ENCODE data around the gene KIF21B. TPM values are rescaled to one million over a fixed set of nuclear protein-coding genes. Genes with fewer than 3 reads are reported as not detected.

KIF21B gene
- total and polyA plus RNA-seq, 4 donors: 1.3 to 7.4 (median 4.8) TPM

DNA sequence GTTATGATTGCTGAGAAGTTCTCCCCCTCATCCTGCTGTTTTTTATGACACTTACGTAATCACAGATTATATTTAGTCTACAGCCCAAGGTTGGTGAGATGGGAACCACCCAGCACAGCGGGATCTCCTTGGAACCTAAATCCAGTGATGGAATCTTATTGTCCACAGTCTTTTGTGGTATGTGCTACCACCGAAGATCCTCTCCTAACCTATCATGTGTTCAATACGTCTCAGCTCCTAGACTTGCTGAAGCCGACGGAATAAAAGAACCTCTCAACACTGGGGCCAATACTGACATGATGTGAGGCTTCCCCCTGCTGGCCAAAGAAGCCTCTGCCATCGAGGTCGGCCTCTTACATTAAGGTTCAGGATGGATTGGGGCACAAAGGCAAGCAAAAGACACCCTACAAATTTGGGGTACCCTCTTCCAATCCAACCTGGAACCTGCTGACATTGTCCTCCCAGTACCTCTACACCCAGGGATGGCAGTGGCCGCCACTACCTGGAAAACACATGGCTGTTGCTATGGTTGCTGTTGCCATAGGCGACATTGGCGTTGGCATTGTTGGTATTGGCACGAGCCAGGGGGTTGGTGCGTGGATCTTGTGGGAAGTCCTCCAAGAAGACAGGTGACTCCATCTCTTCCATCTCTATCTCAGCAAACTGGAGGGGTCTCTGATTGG lies 19.4 kb upstream of the KIF21B start:
- H3K27ac ChIP-seq (ENCODE audit: low read depth in 1 of 2, low read length in 1 of 2): no peak overlapping the region
- no peak overlapping the region for H3K4me3 ChIP-seq
- H3K27me3 ChIP-seq (ENCODE audit: control insufficient read depth in 3 of 3, insufficient read depth in 3 of 3, low read length in 2 of 3): no peaks in the 10 kb centered on the region
- H3K36me3 ChIP-seq (ENCODE audit: control insufficient read depth in 4 of 4, insufficient read depth in 4 of 4, low read length in 4 of 4): no peaks in the 10 kb centered on the region
- TF ChIP-seq, protein P1, sequence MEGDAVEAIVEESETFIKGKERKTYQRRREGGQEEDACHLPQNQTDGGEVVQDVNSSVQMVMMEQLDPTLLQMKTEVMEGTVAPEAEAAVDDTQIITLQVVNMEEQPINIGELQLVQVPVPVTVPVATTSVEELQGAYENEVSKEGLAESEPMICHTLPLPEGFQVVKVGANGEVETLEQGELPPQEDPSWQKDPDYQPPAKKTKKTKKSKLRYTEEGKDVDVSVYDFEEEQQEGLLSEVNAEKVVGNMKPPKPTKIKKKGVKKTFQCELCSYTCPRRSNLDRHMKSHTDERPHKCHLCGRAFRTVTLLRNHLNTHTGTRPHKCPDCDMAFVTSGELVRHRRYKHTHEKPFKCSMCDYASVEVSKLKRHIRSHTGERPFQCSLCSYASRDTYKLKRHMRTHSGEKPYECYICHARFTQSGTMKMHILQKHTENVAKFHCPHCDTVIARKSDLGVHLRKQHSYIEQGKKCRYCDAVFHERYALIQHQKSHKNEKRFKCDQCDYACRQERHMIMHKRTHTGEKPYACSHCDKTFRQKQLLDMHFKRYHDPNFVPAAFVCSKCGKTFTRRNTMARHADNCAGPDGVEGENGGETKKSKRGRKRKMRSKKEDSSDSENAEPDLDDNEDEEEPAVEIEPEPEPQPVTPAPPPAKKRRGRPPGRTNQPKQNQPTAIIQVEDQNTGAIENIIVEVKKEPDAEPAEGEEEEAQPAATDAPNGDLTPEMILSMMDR (IDR thresholded peaks at IDR 0.05; ENCODE audit: control extremely low read depth, extremely low read depth): peak; percentile 86
- no peaks in the 10 kb centered on the region for H3K9me3 ChIP-seq (ENCODE audit: control insufficient read depth in 4 of 4, insufficient read depth in 3 of 4, low read length in 3 of 4)
- no peak overlapping the region for H3K9ac ChIP-seq (ENCODE audit: insufficient read depth in 1 of 2, low read length in 2 of 2)
- peak; percentile 78 to 90 (median 88) for DNase-seq
- H3K4me1 ChIP-seq (ENCODE audit: control insufficient read depth in 5 of 5, insufficient read depth in 5 of 5, low read length in 5 of 5): no peaks in the 10 kb centered on the region
- ATAC-seq (ENCODE audit: insufficient read depth, low FRiP score): no peak
- 32 to 33% methylated on average over 13 of the region's 13 CpGs for WGBS, 2 donors

DNA sequence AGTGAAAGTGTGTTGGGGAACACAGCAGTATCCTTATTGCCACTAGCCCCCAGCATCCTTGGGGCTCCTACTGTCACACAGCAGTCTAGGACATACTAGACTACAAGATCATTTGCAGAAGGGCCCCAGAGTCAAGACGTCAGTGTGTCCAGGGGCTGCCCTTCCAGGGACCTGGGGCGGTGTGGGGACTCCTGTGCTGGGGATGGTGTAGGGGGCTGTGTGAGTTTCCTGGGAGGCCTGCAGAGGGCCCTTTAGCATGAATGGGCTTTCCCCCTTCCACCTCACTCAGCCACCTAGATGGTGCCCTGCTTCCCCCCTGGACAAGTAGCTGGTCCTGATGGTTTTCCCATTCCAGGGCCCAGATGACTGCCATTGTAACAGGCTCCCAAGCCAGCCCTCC lies 17.5 kb upstream of the KIF21B start:
- H3K36me3 ChIP-seq (ENCODE audit: control insufficient read depth in 4 of 4, insufficient read depth in 4 of 4, low read length in 4 of 4): no peaks in the 10 kb centered on the region
- ATAC-seq (ENCODE audit: insufficient read depth, low FRiP score) (no peak), DNase-seq (no peak)
- TF ChIP-seq, protein P1 (IDR thresholded peaks at IDR 0.05; ENCODE audit: control extremely low read depth, extremely low read depth): no peak
- no peaks in the 10 kb centered on the region for H3K9me3 ChIP-seq (ENCODE audit: control insufficient read depth in 4 of 4, insufficient read depth in 3 of 4, low read length in 3 of 4)
- no peak overlapping the region for H3K27ac ChIP-seq (ENCODE audit: low read depth in 1 of 2, low read length in 1 of 2)
- WGBS, 2 donors: 92 to 97% methylated on average over 2 of the region's 2 CpGs
- no peak overlapping the region for H3K4me3 ChIP-seq
- H3K4me1 ChIP-seq (ENCODE audit: control insufficient read depth in 5 of 5, insufficient read depth in 5 of 5, low read length in 5 of 5): peaks cover 0 to 9% (median 3%) of the 10 kb centered on the region in 5 donors
- H3K27me3 ChIP-seq (ENCODE audit: control insufficient read depth in 3 of 3, insufficient read depth in 3 of 3, low read length in 2 of 3): peaks cover 0 to 2% (median 0%) of the 10 kb centered on the region in 3 donors
- H3K9ac ChIP-seq (ENCODE audit: insufficient read depth in 1 of 2, low read length in 2 of 2): no peak overlapping the region

DNA sequence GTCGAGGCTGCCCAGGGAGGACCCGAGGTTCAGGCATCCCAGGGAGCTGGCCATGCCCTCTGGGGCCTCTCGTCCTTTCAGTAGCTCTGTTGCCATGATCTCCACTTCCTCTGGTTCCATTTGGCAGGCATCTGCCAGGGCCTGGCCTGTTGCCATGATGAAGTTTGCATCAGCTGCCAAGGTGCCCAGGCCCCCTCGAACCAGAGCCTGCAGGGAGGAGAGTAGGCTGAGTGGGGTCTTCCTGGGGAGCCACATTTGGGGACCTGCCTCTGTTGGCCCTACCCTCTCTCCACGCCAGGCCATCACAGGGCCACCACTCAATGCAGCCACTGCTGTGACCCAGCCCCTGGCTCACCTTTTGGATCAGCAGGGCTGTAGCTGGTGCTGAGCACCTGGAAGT lies 16.4 kb upstream of the KIF21B start:
- H3K4me3 ChIP-seq: no peak overlapping the region
- WGBS, 2 donors: 77 to 82% methylated on average over 5 of the region's 5 CpGs
- H3K27ac ChIP-seq (ENCODE audit: low read depth in 1 of 2, low read length in 1 of 2): no peak overlapping the region
- no peaks in the 10 kb centered on the region for H3K9me3 ChIP-seq (ENCODE audit: control insufficient read depth in 4 of 4, insufficient read depth in 3 of 4, low read length in 3 of 4)
- no peak for DNase-seq
- TF ChIP-seq, protein P1 (IDR thresholded peaks at IDR 0.05; ENCODE audit: control extremely low read depth, extremely low read depth): no peak
- H3K27me3 ChIP-seq (ENCODE audit: control insufficient read depth in 3 of 3, insufficient read depth in 3 of 3, low read length in 2 of 3): peaks cover 0 to 2% (median 0%) of the 10 kb centered on the region in 3 donors
- H3K36me3 ChIP-seq (ENCODE audit: control insufficient read depth in 4 of 4, insufficient read depth in 4 of 4, low read length in 4 of 4): no peaks in the 10 kb centered on the region
- H3K9ac ChIP-seq (ENCODE audit: insufficient read depth in 1 of 2, low read length in 2 of 2): no peak overlapping the region
- ATAC-seq (ENCODE audit: insufficient read depth, low FRiP score): no peak
- H3K4me1 ChIP-seq (ENCODE audit: control insufficient read depth in 5 of 5, insufficient read depth in 5 of 5, low read length in 5 of 5): peaks cover 0 to 14% (median 6%) of the 10 kb centered on the region in 5 donors
